IPS DF 6.9 (cell line): ENCODE measurements around the gene TBX15.
"Not testable (repeated sequence)": the region's sequence is repeated elsewhere in the genome, so short reads cannot be mapped to it uniquely, and the experiment has no call there.

Experiments used
- DNase-seq: peaks from one replicate; pipeline ENCODE4 v3.0.0-alpha.2; 2013; ENCODE audit warnings: low read depth, low spot score
- H3K27ac ChIP-seq: one replicate; pipeline ENCODE4 v1.5.1; 2013; ENCODE audit warnings: low read length, control low read depth
- H3K27me3 ChIP-seq: 2 replicates; pipeline ENCODE4 v1.6.1; 2013; ENCODE audit warnings: mild to moderate bottlenecking, low read length; ENCODE audit not compliant: control insufficient read depth, insufficient read depth
- H3K36me3 ChIP-seq: 2 replicates; pipeline ENCODE4 v1.6.1; 2013; ENCODE audit warnings: low read length; ENCODE audit not compliant: control insufficient read depth, insufficient read depth
- H3K4me1 ChIP-seq: 2 replicates; pipeline ENCODE4 v1.6.1; 2013; ENCODE audit warnings: low read length; ENCODE audit not compliant: control insufficient read depth, insufficient read depth
- H3K4me3 ChIP-seq: 2 replicates; pipeline ENCODE4 v1.5.1; 2013; ENCODE audit warnings: mild to moderate bottlenecking, low read length
- H3K9me3 ChIP-seq: 2 replicates; pipeline ENCODE4 v1.6.1; 2013; ENCODE audit warnings: low read length, inconsistent platforms; ENCODE audit not compliant: control insufficient read depth, insufficient read depth
- WGBS: extraction: QIAGEN DNeasy Blood & Tissue Kit; methylation state at CpG from one replicate; pipeline ENCODE4 v1.1.7; 2013; ENCODE audit warnings: mixed read lengths, missing lambda C conversion rate; ENCODE audit not compliant: insufficient read length, insufficient coverage; 5-methylcytosine and 5-hydroxymethylcytosine counted together

Gene TBX15

GRCh38 chr1:118925651-118926050 lies 62.5 kb downstream of the TBX15 start:
- DNase-seq = no peak
- H3K27ac ChIP-seq = no peak overlapping the region
- H3K4me1 ChIP-seq = no peaks in the 10 kb centered on the region
- no CpG with 5 or more reads among the region's 2 CpGs for WGBS
- H3K27me3 ChIP-seq = no peaks in the 10 kb centered on the region
- H3K9me3 ChIP-seq = no peaks in the 10 kb centered on the region
- no peak overlapping the region for H3K4me3 ChIP-seq
- H3K36me3 ChIP-seq = no peaks in the 10 kb centered on the region

GRCh38 chr1:118923319-118923718 lies 64.8 kb downstream of the TBX15 start:
- WGBS = no CpG with 5 or more reads among the region's 4 CpGs
- H3K9me3 ChIP-seq = no peaks in the 10 kb centered on the region
- no peaks in the 10 kb centered on the region for H3K36me3 ChIP-seq
- H3K4me3 ChIP-seq = no peak overlapping the region
- H3K27me3 ChIP-seq = no peaks in the 10 kb centered on the region
- H3K27ac ChIP-seq = no peak overlapping the region
- no peaks in the 10 kb centered on the region for H3K4me1 ChIP-seq
- DNase-seq = no peak

GRCh38 chr1:118921994-118922393 lies 66.1 kb downstream of the TBX15 start:
- Histone ChIP-seq H3K27ac (no peak overlapping the region), H3K27me3 (no peaks in the 10 kb centered on the region), H3K9me3 (no peaks in the 10 kb centered on the region), H3K36me3 (no peaks in the 10 kb centered on the region), H3K4me3 (no peak overlapping the region), H3K4me1 (no peaks in the 10 kb centered on the region)
- DNase-seq = no peak
- no CpG with 5 or more reads among the region's 5 CpGs for WGBS

GRCh38 chr1:118920124-118920717 lies 67.9 kb downstream of the TBX15 start:
- Histone ChIP-seq H3K27ac (no peak overlapping the region), H3K9me3 (no peaks in the 10 kb centered on the region), H3K36me3 (no peaks in the 10 kb centered on the region), H3K27me3 (no peaks in the 10 kb centered on the region), H3K4me1 (no peaks in the 10 kb centered on the region), H3K4me3 (no peak overlapping the region)
- DNase-seq = no peak
- no CpG with 5 or more reads among the region's 4 CpGs for WGBS

GRCh38 chr1:118918940-118919259 lies 69.2 kb downstream of the TBX15 start:
- Histone ChIP-seq H3K27me3 (no peaks in the 10 kb centered on the region), H3K4me3 (no peak overlapping the region), H3K36me3 (no peaks in the 10 kb centered on the region), H3K4me1 (no peaks in the 10 kb centered on the region), H3K9me3 (no peaks in the 10 kb centered on the region), H3K27ac (no peak overlapping the region)
- no peak for DNase-seq
- WGBS = no CpG with 5 or more reads among the region's 2 CpGs

GRCh38 chr1:118918230-118918939 lies 69.8 kb downstream of the TBX15 start:
- H3K4me3 ChIP-seq = no peak overlapping the region
- no peak for DNase-seq
- H3K4me1 ChIP-seq = no peaks in the 10 kb centered on the region
- H3K36me3 ChIP-seq = no peaks in the 10 kb centered on the region
- no peak overlapping the region for H3K27ac ChIP-seq
- H3K9me3 ChIP-seq = no peaks in the 10 kb centered on the region
- H3K27me3 ChIP-seq = no peaks in the 10 kb centered on the region
- WGBS = no CpG with 5 or more reads among the region's 6 CpGs

- not testable (repeated sequence) for H3K4me3 ChIP-seq, DNase-seq, H3K27ac ChIP-seq, H3K4me1 ChIP-seq, H3K27me3 ChIP-seq, H3K36me3 ChIP-seq, H3K9me3 ChIP-seq
- no CpG with 5 or more reads among the region's 4 CpGs for WGBS
Measured at GRCh38 chr1:118916346-118916745, 71.8 kb downstream of the TBX15 start.

- WGBS = no CpG with 5 or more reads among the region's 2 CpGs
- Histone ChIP-seq H3K4me3 (no peak overlapping the region), H3K27ac (no peak overlapping the region), H3K4me1 (no peaks in the 10 kb centered on the region), H3K9me3 (no peaks in the 10 kb centered on the region), H3K27me3 (no peaks in the 10 kb centered on the region), H3K36me3 (no peaks in the 10 kb centered on the region)
- DNase-seq = no peak
Measured at GRCh38 chr1:118914379-118915161, 73.6 kb downstream of the TBX15 start.

GRCh38 chr1:118913818-118914217 lies 74.3 kb downstream of the TBX15 start:
- WGBS = no CpG with 5 or more reads among the region's 4 CpGs
- DNase-seq = no peak
- H3K27ac ChIP-seq = no peak overlapping the region
- no peak overlapping the region for H3K4me3 ChIP-seq
- no peaks in the 10 kb centered on the region for H3K36me3 ChIP-seq
- H3K27me3 ChIP-seq = no peaks in the 10 kb centered on the region
- H3K4me1 ChIP-seq = no peaks in the 10 kb centered on the region
- H3K9me3 ChIP-seq = no peaks in the 10 kb centered on the region

GRCh38 chr1:118912574-118912973 lies 75.6 kb downstream of the TBX15 start:
- Histone ChIP-seq H3K4me1 (no peaks in the 10 kb centered on the region), H3K27ac (no peak overlapping the region), H3K36me3 (no peaks in the 10 kb centered on the region), H3K4me3 (no peak overlapping the region), H3K27me3 (no peaks in the 10 kb centered on the region), H3K9me3 (no peaks in the 10 kb centered on the region)
- no CpG with 5 or more reads among the region's 2 CpGs for WGBS
- DNase-seq = no peak
